HG02938 (cell line): ENCODE data around the gene EFCAB7.
"Not testable (repeated sequence)": the region's sequence is repeated elsewhere in the genome, so short reads cannot be mapped to it uniquely, and the experiment has no call there.

Experiments
- ATAC-seq: cut with Tn5 transposase; IDR thresholded peaks from one replicate; pipeline ENCODE4 v1.9.1; 2021; ENCODE audit warnings: mild to moderate bottlenecking, moderate library complexity; ENCODE audit not compliant: unreplicated experiment

Gene EFCAB7

DNA sequence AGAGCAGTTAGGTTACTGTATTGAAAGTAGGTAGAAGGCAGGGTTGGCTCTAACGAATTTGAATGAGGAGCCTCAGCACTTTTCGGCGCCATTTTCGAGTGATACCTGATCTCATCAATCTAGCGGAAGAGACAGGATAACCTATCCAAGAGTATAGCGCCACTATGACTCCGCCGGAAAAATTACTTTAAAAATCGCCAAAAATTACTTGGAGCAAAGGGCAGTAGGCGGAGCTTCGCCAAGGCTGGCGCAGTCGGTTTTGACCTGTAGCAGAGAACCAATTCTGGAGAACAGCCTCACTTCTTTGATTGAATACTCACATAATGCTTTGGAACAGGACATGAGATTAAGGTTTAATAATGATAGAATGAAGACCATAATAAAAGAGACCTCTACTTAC lies 25.6 kb downstream of the EFCAB7 start:
- no peak for ATAC-seq

DNA sequence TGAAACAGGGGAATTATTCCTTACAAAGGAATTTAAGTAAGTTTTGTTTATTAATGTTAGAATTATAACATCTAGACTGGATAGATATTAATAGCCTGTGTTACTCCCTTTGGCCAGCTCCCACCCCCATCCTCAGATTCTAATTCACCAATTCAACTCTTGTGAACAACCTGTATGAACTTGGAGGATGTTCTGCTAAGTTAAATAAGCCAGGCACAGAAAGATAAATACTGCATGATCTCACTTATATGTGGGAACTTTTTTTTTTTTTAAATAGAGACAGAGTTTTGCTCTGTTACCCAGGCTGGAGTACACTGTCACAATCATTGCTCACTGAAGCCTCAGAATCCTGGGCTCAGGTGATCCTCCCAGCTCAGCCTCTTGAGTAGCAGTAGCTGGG lies 32.2 kb downstream of the EFCAB7 start:
- no peak for ATAC-seq

DNA sequence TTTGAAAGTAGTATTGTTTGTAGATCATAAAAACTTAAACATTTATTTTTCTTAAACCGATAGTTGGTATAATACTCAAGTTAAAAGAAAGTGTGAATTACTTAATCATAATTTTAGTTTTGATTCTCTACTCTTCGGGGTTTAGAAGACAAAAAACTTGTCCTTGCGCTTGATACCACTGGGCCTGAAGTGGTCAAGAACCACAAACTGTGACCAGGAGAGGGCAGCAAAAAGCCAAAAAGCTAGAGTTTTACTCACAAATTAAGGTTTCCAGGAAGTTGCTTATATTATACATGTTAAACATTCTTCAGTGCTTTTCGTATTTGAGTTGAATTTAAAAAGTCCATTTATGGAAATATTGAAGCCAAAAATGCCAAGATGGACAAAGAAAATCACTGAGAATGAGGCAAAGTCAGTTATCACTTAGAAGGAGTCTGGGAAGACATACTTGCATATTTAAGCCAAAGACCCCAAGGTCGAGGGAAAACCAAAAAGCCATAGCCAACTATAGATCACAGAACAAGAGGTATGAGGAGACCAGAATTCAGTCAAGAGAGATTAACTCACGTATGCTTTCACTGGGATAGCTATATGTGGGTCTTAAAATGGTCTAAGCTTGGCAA lies 34.2 kb downstream of the EFCAB7 start:
- ATAC-seq, result no peak

DNA sequence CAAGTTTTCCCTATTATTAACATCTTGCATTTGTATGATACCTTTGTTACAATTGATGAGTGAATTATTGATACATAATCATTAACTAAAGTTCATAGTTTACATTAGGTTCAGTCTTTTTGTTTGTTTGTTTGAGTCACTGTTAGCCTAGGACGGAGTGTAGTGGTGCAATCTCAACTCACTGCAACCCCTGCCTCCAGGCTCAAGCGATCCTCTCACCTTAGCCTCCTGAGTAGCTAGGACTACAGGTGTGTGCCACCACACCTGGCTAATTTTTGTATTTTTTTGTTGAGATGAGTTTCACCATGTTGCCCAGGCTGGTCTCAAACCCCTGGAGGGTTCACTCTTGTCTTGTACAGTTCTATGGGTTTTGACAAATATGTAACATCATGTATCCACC lies 36.0 kb downstream of the EFCAB7 start:
- ATAC-seq, result no peak

DNA sequence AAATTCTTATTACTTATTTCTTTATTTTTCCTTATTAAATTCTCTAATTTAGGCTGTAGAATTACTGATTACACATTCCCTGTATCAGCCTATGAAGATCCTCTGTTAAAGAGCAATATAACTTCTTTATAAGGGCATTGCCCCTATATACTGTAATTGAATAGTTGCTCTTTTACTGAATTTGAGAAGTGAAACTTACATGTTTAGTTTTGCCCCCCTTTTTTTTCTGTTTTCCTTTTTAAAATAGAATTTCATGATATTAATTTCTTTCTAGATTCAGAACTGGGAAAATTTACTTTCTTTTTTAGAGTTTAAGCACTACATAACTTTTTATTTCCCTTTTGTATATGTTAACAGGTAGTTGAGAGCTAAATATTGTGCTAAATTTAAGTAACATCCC lies 40.4 kb downstream of the EFCAB7 start:
- ATAC-seq, result no peak

DNA sequence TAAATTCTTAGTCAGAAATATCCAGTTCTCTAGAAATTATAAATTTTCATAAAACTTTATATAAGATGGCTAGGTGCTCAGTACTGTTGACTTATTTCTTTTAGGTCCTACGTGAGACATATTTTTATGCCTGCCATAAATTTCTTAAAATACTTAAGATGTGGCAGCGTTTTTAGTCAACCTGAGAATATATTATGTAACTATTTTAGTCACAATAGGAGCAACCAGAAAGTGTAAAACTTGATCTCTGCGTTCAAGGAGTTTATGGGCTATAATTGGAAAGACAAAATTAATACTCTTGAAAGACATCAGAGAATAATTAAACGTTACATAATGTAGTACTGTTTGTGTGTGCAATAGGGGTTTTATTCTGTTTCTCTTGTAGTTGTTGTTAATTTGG lies 45.7 kb downstream of the EFCAB7 start:
- ATAC-seq, result no peak

DNA sequence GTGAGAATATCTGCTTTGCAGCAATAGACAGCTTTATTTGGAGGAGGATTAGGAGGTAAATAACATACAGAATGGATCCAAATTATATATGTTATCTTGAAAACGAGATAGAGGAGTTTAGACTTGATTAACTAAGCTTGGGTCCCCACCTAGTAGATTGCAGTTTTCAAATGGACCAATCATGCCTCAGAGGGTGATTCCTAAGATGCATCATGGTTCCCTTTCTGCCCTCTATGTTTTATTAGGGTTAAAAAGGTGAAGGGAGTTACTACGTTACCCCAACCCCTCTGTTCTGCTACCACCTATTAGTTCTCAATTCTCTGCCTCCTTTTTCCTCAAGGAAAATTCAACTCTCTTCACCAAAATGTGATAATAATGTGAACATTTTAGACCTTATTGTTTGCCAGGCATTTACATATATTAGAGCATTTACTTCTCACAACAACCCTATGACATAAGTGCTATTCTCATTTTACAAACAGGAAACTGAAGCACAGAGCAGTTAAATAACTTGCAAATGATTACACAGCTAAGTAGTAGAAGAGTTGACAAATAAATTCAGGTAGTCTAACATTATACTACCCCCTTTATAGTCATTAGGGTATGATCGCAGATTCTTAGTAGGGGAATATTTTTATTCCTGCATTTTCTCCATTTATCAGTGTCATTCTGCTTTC lies 46.5 kb downstream of the EFCAB7 start:
- ATAC-seq, result no peak

DNA sequence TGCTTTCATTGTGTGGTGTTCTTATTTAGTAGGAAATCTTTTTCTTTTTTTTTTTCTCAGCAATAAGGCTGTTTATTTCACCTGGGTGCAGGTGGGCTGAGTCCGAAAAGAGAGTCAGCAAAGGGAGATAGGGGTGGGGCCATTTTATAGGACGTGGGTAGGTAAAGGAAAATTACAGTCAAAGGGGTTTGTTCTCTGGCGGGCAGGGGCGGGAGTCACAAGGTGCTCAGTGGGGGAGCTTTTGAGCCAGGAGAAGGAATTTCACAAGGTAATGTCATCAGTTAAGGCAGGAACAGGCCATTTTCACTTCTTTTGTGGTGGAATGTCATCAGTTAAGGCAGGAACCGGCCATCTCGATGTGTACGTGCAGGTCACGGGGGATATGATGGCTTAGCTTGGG lies 49.4 kb downstream of the EFCAB7 start:
- not testable (repeated sequence) for ATAC-seq

DNA sequence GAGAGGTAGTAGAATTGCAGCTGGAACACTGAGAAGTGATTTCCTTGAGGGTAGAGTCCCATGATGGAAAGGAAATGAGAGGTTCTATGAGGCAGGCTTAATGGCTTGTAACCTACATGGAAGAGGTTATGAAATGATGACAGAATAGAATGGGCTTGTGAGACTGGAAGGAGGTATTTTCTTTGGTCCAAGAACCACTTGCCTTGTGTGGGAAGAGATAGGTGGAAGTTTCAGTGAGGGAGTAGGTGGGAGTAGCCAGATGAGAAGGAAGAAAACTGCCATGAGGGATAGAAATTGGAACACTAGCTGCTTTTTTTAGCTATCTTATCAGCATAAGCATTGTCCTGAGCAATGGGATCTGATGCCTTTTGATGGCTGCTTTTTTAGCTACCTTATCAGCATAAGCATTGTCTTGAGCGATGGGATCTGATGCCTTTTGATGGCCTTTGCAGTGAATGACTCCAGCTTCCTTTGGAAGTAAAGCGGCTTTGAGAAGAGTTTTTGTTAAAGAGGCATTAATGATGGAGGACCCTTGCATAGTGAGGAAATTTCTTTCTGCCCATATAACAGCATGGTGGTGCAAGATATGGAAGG lies 51.0 kb downstream of the EFCAB7 start:
- ATAC-seq, result not testable (repeated sequence)

DNA sequence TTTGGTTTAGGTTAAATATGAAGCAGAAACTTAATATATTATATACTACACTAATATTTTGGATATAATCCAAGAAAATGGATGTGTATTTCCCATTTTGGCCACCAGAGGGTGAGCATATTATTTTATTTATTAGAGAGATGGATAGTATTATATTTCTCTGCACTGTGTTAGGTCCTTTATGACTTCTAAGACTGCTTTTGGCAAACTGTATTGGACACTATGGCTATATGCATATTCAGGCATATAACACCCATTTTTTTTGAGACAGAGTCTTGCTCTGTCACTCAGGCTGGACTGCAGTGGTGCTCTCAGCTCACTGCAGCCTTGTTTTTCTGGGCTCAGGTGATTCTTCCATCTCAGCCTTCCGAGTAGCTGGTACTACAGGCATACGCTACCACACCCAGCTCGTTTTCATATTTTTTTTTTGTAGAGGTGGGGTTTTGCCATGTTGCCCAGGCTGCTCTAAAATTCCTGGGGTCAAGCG lies 52.1 kb downstream of the EFCAB7 start:
- ATAC-seq, result no peak

DNA sequence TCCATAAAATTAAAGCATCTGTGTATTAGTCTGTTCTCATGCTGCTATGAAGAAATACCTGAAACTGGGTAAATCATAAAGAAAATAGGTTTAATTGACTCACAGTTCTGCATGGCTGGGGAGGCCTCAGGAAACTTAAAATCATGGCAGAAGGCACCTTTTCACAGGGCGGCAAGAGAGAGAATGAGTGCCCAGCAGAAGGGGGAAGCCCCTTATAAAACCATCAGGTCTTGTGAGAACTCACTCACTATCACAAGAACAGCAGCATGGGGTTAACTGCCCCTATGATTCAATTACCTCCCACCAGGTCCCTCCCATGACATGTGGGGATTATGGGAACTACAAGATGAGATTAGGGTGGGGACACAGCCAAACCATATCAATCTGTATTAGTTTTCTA lies 63.0 kb downstream of the EFCAB7 start:
- ATAC-seq, result not testable (repeated sequence)

DNA sequence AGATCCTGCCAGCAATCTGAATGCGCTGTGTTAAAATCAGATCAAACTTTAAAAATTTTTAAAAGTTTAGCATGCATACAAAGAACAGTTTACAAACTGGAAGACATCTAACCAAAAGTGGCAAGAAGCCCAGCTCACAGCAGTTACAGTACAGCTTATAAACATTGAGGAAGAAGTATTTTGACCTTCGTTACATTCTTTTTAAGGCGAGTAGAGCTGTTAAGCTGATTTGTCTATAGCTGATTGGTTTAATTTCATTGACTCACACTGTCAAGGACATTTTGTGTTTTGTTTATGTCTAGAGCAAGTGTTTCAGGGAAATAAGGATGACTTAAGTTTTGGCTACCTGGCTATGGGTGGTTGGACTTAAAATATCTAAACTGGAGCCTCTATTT lies 66.8 kb downstream of the EFCAB7 start:
- ATAC-seq, result no peak

DNA sequence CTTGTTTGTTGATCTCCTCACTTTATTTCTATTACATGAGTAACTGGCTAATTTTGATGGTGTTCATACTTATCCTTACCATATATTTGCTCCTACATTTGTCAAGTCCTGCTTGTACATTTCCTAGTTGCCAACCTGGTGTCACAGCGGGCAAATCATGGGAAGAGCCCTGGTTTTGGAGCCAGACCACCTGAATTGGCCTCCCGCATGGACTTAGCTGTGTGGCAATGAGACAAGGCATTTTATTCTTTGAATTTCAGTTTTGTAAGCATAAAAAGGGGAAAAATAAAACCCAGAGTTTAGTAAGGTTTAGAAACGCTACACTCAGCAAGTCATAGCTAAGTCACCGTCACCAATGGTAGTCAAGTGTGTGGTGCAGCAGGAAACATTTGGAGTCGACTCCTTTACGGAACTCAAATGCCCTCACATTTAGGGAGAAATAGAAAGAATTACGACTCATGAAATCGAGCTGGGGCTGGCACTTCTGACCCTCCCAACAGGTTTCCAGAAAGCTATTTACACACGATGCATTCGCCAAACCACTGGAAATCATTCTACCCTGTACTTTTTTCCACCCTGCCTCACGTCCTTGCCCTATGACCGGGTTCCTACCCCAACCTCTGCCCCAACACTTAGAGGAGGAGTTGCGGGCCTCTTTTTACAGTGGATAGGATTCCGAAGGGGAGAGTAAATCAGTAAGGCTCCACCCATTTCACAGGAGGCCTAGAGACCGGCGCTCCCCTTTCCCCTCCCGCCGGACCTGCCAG lies 69.4 kb downstream of the EFCAB7 start:
- ATAC-seq, result no peak

DNA sequence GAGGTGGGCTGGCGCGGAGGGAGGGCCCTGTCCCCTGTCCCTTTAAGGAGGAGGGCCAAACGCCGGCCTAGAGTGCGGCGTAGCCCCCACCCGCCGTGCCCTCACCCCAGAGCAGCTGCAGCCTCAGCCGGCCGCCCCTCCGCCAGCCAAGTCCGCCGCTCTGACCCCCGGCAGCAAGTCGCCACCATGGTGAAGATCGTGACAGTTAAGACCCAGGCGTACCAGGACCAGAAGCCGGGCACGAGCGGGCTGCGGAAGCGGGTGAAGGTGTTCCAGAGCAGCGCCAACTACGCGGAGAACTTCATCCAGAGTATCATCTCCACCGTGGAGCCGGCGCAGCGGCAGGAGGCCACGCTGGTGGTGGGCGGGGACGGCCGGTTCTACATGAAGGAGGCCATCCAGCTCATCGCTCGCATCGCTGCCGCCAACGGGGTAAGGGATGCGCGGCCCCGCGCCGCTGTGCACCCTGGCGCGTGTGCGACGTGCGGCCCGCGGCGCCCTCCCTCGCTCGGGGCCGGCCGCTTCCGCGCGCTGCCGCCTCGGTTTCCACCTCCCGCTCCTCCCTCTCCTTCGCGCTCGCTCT lies 70.1 kb downstream of the EFCAB7 start, which contains the start of gene PGM1:
PGM1 (plus strand) TSS at position 109 of the 583 bp plus-strand sequence; CDS start at position 187, 78 bp downstream.
- peak; percentile 76 for ATAC-seq

DNA sequence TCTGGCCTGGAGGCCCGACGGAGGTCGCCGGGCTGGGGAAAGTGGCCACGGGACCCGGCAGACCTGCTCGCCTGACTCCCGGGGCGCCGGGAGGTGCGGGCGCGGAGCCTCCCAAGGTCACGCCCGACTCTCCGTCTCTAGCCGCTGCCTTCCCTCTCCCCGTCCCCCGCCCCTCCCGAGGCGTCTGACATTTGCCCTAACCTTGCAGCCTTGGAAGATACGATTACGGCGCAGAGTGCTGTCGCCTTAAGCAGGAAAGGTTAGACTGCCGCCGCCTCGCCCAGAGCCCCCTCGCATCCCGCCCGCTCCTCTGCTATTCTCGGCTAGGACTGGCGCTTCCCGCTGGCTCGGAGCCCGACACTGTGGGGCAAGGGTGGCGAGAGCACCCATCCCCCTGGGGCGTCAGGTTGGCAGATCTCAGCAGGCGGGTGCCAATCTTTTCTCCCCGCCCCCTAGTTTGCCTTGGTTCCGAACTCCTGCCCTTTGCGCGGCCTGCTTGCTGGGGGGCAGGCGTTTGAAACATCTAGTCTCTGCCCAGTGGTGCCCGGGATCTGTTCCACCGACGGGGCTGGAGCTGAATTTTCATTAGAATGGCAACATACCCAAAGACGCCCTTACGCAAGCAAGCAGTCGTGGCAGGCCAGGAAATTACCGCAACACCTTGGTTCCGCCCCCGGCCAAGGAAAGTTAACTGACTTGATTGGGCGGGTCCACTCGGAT lies 70.7 kb downstream of the EFCAB7 start:
- peak; percentile 60 for ATAC-seq

DNA sequence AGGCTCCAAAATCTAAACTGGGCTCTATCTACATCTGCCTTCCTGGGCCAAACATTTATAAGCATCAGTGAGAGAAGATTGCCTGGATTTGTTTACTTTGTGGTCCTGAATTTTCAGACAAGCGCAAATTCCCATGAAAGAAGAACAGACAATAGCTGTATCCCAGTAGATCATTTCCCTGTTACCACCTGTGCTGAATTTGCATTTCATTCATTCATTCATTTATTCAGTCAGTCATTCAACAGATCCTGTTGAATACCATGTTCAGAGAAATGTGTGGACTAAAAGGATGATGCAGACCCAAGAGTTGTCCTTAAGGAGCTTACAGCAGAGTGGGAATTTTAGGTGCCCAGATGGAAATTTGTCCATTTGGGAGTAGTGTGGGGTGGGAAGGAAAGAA lies 72.1 kb downstream of the EFCAB7 start:
- no peak for ATAC-seq

DNA sequence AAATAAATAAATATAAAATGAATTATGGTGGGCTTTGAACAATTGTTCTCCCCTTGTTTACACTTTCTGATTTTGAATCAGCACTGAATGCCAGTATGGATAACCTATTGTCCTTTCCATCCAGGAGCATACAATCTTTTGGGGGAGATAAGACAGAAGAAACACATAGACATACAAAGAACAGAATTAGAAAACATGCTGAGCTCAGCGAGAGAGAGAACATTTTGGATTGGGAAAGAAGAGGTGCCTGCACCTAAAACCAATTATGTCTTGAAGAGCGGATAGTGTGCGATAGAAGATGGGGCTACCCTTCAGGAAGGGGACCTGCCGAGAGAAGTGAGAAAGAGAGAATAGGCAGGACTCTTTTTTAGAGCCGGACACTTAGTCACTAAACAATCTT lies 76.5 kb downstream of the EFCAB7 start:
- no peak for ATAC-seq

DNA sequence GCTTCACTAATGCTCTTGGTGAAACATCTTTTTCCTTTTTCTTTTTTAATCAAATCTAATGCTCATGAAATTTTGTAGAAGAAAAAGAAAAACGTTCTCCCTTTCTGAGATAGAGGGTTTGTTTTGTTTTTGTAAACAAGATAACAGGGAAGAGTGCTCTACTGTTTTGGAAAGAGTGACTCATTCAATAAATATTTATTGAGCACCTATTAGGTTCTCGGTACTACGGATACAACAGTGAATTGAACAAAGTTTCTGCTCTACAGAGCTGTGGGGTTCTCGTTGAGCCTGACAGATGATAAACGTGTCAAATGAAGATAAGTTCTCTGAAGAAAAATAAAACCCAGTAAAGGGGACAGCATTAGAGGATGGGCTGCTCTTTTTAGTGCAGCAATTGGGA lies 76.9 kb downstream of the EFCAB7 start:
- no peak for ATAC-seq

DNA sequence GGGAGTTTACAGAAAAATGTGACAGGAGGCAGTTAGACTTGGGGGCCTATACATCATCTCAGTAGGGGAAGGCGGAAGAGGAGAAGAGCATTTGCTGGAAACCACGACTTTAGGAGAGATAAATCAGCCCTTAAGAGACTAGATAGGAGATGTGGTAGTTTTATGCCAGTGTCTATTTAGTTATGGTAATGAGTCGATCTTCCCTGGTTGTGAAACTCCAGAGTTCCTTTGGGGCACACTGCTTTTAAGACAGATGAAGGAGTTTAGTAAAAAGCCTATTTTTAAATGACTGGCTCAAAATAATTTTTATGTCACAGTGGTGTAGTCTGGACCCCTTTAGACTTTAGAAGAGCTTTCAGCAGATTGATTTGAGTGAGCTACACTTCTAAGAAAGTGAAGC lies 77.7 kb downstream of the EFCAB7 start:
- no peak for ATAC-seq

DNA sequence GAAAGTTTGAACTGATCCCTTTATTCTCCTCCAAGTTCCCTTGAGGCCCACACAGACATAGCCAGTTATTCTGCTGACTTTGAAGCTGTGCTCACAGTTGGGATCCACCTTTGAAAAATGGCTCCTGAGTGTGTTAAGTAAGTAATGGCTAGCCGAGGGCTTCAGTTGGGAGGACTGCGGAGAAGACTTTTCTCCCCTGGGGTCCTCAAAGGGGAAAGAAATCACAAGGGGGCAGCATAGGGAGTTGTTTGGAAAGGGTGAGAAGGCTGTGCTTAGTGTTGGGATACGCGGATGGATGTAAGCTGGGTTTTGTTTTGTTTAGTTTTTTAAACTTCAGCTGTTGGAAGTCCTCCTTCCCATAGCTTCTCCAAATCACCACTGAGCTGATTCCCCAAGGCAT lies 78.1 kb downstream of the EFCAB7 start:
- ATAC-seq, result no peak
